ENCODE results near the gene HCN3. TPM values are rescaled to one million over a fixed set of nuclear protein-coding genes. Genes with fewer than 3 reads are reported as not detected.

Gene HCN3
- total RNA-seq, 1 experiment from 2014 or later = 7.5 TPM

- no peak for TF ChIP-seq CTCF (conservative IDR thresholded peaks at IDR 0.05)
- intact Hi-C loops (cut with micrococcal nuclease; ENCODE audit: unreplicated experiment) = loop anchor here (5.0 kb wide), 3 partner anchors 58 to 348 kb away; partner anchors contain the start of genes CKS1B, SCAMP3 and SHC1
- H3K4me3 ChIP-seq = no peak overlapping the region
- no peak overlapping the region for H3K4me2 ChIP-seq
- H3K9me3 ChIP-seq (ENCODE audit: insufficient read depth, low read depth) = no peaks in the 10 kb centered on the region; the same call in 1 of the 2 replicates
- ChIA-PET CTCF (no interaction called here), POLR2A (ENCODE audit: unreplicated experiment) (no interaction called here)
- DNase-seq = no peak
- H3K4me1 ChIP-seq (replicated peaks; ENCODE audit: insufficient read depth) = peaks cover 9% of the 10 kb centered on the region; the same call in 1 of the 2 replicates
- no peaks in the 10 kb centered on the region for H3K9me2 ChIP-seq (ENCODE audit: insufficient read depth)
- H3K79me2 ChIP-seq (ENCODE audit: low read depth) = 0 out of 2 replicates have a peak, but pooled peaks cover 4% of the 10 kb centered on the region
- no peaks in the 10 kb centered on the region for H3K27me3 ChIP-seq (ENCODE audit: insufficient read depth, low read depth)
- H4K20me1 ChIP-seq (ENCODE audit: insufficient read depth) = no peaks in the 10 kb centered on the region; the same call in none of the 2 replicates
- H3F3A ChIP-seq (ENCODE audit: insufficient read depth, low read depth) = peaks cover 53% of the 10 kb centered on the region
- BruUV-seq (replicated peaks) = no TSS peak
- H3K27ac ChIP-seq = no peak overlapping the region
- H3K36me3 ChIP-seq (ENCODE audit: low read depth) = 0 out of 2 replicates have a peak, but pooled peaks cover 6% of the 10 kb centered on the region
- H2AFZ ChIP-seq = no peak overlapping the region
Observed at GRCh38 chr1:155320252-155320651, 43.0 kb downstream of the HCN3 start.

- no peaks in the 10 kb centered on the region for H3K27me3 ChIP-seq (ENCODE audit: insufficient read depth, low read depth)
- POLR2A ChIA-PET (ENCODE audit: unreplicated experiment) = no interaction called here
- 0 out of 2 replicates have a peak within 1 kb of the TSS, but pooled peaks have one; percentile 98 for H3K4me2 ChIP-seq
- H4K20me1 ChIP-seq (ENCODE audit: insufficient read depth) = no peaks in the 10 kb centered on the region; the same call in none of the 2 replicates
- H3K4me3 ChIP-seq = no peak within 1 kb of the TSS
- H3K27ac ChIP-seq = no peak within 1 kb of the TSS
- intact Hi-C loops (cut with micrococcal nuclease; ENCODE audit: unreplicated experiment) = loop anchor here (5.0 kb wide), 3 partner anchors 59 to 349 kb away; partner anchors contain the start of genes CKS1B, SCAMP3 and SHC1
- no peak for TF ChIP-seq CTCF (conservative IDR thresholded peaks at IDR 0.05)
- TF ChIP-seq EZH2 (IDR thresholded peaks at IDR 0.05; ENCODE audit: low read depth) = no peak
- no peak for DNase-seq
- H3K9me3 ChIP-seq (ENCODE audit: insufficient read depth, low read depth) = no peaks in the 10 kb centered on the region; the same call in 1 of the 2 replicates
- 0 out of 2 replicates have a peak, but pooled peaks cover 4% of the 10 kb centered on the region for H3K79me2 ChIP-seq (ENCODE audit: low read depth)
- H2AFZ ChIP-seq = no peak within 1 kb of the TSS
- H3K4me1 ChIP-seq (replicated peaks; ENCODE audit: insufficient read depth) = peaks cover 9% of the 10 kb centered on the region; the same call in 1 of the 2 replicates
- CTCF ChIA-PET = no interaction called here
- BruUV-seq (replicated peaks) = no TSS peak
- no peaks in the 10 kb centered on the region for H3K9me2 ChIP-seq (ENCODE audit: insufficient read depth)
- H3K36me3 ChIP-seq (ENCODE audit: low read depth) = 0 out of 2 replicates have a peak, but pooled peaks cover 4% of the 10 kb centered on the region
- peaks cover 58% of the 10 kb centered on the region for H3F3A ChIP-seq (ENCODE audit: insufficient read depth, low read depth)
Observed at GRCh38 chr1:155320661-155321617, 43.7 kb downstream of the HCN3 start, which contains the start of gene RUSC1. Gene RUSC1 (plus strand): TSS chr1:155320894. CDS start chr1:155321774, 880 bp downstream.

Data from PC-9 (cell line).